ENCODE results near the gene UBE2V1.

DNA sequence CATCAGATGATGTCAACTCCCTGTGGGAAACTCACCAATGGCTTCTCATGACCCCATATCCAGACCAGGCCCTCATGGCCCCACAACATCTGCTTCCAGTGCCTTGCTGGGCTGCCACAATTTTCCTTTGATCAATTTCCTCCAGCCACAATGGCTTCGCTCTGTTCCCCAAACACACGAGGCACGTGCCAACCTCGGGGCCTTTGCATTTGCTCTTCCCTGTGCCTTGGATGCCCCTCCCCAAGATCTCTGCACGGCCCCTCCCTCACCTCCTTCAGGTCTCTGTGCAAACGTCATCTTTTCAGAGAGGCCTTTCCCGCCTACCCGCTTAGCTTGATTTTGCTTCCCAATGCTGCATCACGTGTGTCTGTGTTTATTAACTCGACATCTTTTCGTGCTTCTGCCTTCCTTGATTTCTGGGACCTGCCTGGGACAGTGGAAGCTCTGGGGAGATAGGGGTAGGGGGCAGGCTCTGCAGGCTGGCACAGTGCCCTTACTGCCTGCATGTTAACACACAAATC is 27.4 kb upstream of the UBE2V1 start:
- TF ChIP-seq, protein P1, sequence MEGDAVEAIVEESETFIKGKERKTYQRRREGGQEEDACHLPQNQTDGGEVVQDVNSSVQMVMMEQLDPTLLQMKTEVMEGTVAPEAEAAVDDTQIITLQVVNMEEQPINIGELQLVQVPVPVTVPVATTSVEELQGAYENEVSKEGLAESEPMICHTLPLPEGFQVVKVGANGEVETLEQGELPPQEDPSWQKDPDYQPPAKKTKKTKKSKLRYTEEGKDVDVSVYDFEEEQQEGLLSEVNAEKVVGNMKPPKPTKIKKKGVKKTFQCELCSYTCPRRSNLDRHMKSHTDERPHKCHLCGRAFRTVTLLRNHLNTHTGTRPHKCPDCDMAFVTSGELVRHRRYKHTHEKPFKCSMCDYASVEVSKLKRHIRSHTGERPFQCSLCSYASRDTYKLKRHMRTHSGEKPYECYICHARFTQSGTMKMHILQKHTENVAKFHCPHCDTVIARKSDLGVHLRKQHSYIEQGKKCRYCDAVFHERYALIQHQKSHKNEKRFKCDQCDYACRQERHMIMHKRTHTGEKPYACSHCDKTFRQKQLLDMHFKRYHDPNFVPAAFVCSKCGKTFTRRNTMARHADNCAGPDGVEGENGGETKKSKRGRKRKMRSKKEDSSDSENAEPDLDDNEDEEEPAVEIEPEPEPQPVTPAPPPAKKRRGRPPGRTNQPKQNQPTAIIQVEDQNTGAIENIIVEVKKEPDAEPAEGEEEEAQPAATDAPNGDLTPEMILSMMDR (IDR thresholded peaks at IDR 0.05) = no peak
- TF ChIP-seq EZH2 (IDR thresholded peaks at IDR 0.05; ENCODE audit: borderline replicate concordance, insufficient read depth, low read depth, low read length, poor library complexity, severe bottlenecking) = no peak
